ENCODE measurements around the gene STYXL1.
A peak's percentile ranks its signal among the peaks of the same experiment; 100 is the strongest.
"Not testable (repeated sequence)": the region's sequence is repeated elsewhere in the genome, so short reads cannot be mapped to it uniquely, and the experiment has no call there.

STYXL1 gene

DNA sequence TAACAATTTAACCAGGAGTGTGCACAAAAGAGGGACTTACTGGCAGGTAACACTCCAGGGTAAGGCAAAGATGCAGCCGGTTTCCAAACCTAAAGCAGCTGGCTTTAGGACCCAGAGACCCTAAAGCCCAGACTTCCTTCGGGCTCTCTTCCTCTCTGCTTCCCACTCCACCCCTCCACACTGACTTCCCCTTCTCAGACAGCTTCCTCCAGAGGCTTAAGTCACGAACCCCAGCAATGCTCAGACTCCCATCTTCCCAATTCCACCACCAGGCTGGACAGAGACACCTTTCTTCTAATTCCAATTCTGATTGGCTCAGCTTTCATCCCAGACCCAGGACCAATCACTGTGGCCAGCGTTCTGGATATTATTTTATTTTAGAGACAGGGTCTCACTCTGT, 24.8 kb downstream of the STYXL1 start:
- no peak for DNase-seq

DNA sequence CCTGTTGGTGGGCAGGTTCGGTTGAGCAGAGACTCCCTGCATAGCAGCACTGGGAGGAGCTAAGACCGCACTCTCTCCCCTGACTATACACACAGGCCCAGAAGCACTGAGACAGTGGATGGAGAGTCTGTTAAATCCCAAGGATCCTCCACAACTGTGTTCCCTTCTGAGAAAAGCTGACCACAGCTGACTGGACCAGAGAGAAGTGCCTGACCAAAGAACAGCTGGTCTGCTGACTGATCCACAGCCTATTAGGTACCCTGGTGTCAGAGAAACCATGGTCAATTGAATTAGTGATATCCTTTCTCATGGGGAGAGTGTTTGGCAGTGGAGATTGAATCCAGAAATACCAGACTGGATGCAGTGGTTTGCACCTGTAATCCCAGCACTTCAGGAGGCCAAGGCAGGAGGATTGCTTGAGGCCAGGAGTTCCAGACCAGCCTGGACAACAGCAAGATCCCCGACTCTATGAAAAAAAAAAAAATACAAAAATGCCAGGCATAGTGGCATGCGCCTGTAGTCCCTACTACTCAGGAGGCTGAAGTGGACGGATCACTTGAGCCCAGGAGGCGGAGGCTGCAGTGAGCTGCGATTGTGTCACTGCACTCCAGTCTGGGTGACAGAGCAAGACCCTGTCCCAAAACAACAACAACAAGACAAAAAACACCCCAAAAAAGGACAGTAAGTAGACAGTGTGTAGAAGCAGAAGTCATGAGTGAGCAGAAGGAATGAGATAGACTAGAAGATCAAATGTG, 25.6 kb downstream of the STYXL1 start:
- DNase-seq = no peak

DNA sequence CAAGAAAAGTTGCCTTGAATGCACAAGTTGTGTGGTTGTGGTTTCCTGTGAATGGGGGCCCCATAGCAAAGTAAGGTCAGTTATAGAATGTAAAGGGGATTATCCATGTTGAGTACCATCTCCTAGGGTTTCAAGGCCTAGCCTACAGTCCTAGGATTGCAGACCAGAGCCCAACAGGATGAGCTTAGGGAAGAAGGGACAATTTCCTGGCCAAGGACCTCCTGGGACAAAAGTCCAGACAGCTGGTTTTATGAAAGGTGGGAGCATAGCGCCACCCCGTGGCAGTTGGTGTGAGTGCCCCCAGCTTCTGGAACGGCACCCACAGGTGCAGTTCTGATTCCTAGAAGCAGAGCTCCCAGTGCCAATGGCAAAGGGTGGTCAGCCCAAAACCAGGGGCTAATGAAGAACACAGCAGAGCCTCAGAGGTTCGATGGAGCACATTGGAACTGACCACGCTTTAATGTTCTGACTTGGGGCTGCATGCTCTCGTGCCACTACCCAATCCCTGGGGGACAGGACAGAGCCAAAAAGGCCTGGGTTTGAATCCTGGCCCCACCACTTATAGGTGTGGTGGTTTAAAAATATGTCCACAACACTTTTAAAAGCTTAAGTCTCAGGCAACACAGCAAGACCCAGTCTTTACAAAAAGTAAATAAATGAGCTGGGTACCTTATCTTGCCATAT, 27.6 kb downstream of the STYXL1 start:
- peak; percentile 75 for DNase-seq

DNA sequence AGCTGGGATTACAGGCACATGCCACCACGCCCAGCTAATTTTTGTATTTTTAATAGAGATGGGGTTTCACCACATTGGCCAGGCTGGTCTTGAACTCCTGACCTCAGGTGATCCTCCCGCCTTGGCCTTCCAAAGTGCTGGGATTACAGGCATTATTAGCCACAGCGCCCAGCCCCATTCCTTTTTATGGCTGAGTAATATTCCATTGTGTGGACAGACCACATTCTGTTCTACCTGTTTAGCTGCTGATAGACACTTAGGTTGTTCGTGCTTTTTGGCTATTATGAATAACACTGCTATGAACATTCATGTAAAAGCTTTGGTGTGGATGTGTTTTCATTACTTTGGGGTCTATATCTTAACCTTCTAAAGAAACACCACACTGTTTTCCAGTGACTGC, 29.3 kb downstream of the STYXL1 start:
- not testable (repeated sequence) for DNase-seq

DNA sequence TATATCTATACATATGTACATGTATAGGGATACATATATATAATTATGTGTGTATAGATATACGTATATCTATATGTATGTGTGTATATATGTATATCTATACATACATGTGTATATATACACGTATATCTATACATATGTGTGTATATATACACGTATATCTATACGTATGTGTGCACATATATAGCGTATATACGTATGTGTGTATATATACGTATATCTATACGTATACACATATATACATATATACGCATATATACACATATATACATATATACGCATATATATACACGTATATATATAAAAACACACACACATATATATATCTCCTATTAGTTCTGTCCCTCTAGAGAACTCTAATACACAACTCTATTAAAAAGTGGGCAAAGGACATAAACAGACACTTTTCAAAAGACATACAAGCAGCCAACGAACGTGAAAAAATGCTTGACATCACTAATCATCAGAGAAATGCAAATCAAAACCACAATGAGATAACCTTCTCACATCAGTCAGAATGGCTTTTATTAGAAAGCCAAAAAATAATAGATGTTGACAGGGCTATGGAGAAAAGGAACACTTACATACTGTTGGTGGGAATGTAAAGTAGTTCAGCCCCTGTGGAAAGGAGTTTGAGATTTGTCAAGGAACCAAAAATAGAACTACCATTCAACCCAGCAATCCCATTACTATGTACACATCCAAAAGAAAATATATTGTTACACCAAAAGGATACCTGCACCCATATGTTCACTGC, 31.4 kb downstream of the STYXL1 start:
- no peak for DNase-seq

DNA sequence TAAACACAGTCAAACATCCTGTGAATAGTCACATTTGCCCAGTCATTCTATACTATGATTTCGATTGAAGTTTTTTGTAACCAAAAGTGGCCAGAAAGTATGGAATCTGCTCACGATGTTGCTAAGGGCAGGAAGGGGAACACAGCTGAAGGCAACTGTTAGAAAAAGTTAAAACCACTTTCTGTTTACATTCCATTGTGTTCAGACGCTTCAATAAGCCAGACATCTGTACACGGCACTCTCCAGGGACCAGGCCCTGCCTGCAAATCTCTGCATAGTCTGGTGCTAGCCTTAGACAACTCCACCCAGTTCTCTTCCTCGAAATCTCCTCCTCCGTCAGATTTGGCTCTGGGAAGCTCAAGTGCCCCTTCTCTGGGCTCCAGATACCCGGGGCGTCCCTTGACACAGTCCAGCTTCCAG, 36.3 kb downstream of the STYXL1 start:
- no peak for DNase-seq

DNA sequence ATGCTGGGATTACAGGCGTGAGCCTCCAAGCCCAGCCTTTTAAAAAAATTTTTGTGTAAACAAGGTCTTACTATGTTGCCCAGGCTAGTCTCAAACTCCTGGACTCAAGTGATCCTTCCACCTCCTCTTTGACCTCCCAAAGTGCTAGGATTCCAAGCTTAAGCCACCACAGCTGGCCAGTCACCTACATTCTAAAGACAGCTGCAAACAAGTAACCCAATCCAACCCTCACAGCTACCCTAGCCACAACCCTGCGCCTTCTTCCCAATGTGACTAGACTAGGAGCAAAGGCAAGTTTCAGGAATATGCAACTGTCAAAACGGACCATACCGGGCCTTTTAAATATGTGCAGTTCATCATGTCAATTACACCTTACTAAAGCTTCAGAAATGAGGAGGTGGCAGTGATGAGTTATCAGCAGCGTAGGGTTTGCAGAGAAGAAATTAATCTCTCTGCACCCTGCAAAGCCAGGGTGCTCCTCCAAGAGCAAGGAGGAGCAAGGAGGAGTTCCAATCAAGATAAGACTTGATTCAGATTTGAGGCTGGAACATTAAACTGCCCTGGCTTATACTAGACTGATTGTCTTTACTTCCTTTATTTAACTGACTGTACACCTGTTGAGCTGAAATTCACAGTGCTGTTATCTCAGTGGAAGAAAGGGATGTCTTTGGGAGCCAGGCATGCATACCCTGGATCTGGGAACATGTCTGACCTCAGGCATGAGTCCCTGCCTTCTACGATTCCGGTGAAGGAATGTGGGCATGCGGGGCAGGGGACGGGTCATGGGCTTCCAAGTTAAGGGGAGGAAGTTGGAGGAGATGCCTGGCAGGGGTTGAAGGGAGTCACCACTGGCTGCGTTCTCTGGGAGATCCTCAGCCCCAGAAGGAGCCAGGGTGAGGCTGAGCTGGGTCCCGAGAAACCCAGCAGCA, 37.9 kb downstream of the STYXL1 start:
- no peak for DNase-seq

DNA sequence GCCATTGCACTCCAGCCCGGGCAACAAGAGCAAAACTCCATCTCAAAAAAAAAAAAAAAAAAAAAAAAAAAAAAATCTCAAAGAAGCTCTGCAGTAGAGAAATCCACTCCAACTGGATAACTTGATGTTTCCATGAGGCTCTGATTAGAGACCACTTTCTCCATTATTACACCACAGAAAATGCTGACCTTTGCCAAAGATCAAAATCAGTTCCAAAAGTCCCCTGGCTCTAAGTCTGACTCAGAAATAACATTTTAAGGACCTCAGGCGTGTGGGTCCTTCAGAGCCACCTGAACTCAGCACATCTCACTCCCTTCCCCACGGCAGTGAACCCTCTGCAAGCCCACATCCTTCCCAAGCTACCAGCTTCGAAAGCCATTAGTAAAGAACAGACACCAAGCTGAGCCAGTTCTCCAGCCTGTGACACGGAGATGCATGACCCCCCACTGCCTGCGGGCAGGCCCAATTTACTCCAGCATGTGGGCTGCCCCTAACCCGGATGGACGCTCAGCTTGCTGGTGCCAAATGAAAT, 39.6 kb downstream of the STYXL1 start:
- DNase-seq = no peak

DNA sequence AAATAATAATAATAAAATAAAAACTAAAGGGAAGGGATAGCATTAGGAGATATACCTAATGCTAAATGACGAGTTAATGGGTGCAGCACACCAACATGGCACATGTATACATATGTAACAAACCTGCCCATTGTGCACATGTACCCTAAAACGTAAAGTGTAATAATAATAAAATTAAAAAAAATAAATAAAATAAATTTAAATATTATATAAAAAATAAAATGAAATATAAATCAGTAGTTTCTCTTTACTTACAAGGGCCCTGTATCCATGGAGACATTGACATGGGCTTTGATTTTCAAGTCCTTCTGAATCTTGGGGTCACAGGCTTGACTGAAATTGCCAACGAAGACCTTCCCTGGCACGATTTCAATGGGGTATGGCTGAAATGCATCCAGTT, 42.8 kb downstream of the STYXL1 start:
- DNase-seq = not testable (repeated sequence)

DNA sequence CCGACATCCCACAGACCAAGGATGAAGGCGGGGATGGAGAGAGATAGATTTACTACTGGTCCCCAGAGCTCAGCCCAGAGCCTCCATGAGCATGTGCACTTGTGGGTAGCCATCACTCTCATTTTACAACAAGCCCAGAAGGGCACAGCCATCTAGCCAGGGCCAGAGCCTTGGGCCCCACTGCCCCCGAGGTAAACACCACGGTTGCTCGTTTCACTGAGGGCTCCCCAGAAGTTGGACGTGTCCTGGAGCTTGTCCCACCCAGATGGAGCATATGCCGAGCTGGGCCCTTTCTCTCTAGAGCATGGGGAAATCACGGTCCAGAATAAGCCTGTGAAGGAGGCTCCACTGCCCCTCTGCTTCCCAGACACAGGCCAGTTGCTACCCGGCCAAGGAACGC, 44.4 kb downstream of the STYXL1 start:
- no peak for DNase-seq

DNA sequence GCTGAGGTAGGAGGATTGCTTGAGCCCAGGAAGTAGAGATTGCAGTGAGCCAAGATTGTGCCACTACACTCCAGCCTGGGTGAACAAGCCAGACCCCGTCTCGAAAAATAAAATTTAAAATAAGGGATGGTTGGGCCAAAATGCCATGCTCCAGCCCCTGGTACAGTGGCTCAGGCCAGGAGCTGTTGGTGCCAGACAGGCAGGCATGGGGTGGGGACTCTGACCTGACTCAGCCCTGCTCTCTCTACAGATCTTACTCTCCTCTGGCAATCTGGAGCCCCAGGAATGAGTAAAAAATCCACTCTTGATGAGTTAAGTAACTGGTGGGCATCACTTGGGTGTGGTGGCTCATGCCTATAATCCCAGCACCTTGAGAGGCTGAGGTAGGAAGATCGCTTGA, 45.0 kb downstream of the STYXL1 start:
- DNase-seq = no peak

DNA sequence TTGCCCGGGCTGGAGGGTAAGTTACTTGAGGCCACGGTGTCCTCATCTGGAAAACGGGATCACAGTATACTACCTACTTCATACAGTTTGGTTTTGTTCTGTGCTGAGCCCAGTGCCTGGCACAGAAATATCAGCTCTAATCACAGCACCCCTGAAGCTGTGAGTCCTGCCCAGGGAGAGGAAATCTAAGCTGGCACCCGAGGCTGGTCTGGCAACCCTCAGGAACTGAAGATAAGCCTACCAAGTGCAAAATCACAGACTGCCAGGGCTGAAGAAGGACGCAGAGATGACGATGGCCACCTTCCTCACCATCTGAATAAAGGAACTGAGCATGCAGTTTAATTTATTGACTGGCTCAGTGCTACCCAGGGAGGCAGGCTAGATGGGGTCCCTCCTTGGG, 45.7 kb downstream of the STYXL1 start:
- no peak for DNase-seq

DNA sequence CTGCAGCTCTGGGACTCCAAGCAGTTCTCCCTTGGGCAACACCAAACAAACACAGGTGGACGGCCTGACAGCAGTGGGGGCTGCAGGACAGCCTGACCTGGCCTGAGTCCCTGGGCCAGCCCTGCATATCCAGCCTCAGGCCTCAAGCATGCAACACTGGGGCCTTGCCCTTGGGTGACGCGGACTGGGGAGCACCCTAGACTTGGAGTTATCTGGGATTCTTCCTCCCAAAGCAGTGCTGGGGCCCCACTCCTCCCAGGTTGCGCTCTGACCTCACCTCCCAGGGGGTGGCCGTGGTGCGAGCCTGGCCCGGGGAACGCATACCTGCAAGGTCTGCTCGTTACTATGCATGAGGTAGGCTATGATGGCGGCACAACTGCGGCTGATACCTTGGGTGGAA, 47.2 kb downstream of the STYXL1 start:
- no peak for DNase-seq

DNA sequence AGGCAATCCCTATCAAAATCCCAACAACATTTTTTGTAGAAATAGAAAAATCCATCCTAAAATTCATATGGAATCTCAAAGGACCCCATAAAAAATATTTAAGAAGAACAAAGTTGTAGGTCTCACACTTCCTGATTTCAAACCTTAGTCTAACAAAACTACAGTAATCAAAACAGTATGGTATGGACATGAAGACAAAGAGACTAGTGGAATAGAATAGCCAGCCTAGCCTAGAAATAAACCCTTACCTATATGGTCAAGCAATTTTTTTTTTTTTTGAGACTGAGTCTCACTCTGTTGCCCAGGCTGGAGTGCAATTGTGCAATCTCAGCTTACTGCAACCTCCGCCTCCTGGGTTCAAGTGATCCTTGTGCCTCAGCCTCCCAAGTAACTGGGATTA, 49.8 kb downstream of the STYXL1 start:
- DNase-seq = no peak

DNA sequence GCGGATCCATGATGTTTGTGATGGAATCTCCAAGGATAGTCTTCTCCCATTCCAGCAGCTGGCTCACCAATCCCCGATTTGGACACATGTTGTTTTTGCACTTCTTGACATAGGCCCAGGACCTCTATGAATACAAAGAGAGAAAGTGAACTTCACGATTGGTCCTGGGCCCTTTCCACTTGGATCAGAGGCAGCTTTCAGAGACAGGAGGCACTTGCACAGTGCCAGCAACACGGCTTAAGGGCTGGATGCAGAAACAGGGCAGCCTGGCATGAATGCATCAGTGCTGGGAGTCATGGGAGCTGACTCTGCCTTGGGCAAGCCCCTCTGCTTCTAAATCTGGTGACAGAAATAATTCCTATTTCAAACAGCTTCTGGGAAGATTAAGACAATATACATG, 51.3 kb downstream of the STYXL1 start:
- DNase-seq = no peak

DNA sequence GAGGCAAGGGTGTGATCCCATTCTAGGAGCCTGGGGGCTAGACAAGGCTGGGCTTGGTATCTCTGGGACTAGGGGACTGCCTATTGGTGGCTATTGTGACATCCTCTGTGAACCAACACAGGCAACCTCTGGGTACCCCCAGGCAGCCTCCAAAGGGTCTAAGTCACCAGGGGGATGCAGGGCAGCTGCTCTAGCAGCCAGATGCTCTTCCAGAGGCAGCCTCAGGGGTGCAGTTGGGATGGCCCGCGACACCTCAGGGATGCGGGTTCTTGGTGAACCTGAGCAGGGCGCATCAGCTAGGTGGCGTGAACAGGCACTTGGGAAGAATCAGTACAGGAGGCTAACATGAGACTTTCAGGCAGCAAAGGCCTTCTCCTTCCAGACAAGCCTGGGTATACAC, 51.8 kb downstream of the STYXL1 start:
- no peak for DNase-seq

DNA sequence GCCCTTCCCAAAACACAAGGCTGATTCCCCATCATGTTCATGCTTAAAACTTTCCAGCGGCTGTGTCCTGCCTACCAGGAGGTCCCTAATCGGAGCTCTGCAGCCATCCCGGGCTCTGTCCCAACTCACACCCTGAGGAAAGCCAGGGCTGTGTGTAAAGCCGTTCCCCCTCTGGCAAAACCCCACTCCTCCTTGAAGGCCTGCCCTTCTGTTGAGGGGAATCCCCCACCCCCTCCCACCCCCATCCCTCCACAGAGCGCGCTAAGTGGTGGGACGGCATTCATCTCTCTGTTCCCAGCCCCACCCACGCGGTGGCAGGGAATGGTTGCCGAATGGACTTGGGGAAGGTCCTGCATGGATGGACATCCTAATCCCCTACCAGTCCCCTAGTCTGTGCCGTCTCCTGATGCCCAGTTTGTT, 52.7 kb downstream of the STYXL1 start:
- DNase-seq = no peak

DNA sequence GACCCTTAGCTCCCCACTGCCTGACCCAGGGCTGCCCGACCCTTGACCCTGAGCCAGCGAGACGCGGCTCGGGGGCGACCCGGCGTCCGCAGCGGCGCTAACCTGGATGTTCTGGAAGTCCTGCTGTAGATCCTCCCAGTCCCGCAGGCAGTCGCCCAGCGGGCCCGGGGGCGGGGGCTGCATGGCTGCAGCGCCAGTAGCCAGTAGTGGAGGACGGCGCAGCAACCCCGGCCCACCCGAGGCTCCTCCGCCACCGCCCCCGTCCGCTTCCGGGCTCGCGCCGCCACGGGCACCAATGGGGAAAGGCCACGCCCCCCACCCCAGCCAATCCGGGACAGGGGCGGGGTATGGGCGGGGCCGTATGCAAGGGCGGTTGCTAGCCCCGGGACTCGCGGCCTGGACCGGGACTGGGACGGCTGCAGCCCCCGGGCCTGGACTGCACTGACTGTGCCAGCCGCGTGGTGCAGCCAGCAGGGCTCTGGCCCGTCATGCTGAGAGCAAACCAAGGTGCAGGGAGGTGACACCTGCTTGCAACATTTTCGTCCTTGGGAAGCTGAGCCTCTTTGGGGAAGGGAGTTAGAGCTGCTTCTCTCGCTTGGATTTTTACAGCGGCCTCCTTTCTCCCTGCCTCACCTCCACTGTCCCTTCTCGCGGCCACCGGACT, 53.3 kb downstream of the STYXL1 start, which contains the start of gene TMEM120A:
Gene TMEM120A, minus strand, starts transcription at position 208 of the 664 bp plus-strand sequence. Its CDS starts 25 bp downstream, at position 183.
- peak; percentile 98 for DNase-seq

DNA sequence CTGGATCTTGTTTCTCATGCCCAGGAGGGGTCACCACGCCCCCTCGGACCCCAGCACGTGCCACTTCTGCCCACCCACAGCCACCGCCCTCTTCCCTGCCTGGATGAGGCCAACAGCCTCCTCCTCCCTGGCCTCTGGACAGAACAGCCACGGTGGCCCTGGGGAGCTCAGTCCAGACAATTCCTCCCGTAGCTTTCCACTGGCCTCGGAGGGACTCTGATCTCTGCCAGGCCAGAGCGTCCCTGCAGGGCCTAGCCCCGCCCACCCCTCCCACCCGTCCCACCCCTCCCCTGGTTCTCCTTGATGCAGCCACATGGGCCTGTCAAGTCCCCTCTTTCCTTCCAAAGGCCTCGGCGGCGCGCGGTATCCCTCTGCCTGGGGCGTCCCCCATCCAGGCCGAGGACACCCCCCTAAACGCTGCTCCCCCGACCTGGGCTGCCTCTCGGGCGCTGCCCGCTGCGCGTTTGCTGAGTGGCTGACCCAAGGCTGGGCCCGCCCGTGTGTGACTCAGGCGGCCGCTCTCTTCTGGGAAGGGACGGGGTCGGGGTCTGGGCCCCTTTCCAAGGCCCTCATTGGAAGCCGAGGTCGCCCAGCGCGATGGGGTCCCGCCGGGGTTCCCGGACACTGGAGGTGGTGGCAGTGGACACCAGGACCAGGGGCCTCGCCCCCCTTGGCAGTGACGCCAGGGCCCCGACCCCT, 54.0 kb downstream of the STYXL1 start:
- peak; percentile 51 for DNase-seq

DNA sequence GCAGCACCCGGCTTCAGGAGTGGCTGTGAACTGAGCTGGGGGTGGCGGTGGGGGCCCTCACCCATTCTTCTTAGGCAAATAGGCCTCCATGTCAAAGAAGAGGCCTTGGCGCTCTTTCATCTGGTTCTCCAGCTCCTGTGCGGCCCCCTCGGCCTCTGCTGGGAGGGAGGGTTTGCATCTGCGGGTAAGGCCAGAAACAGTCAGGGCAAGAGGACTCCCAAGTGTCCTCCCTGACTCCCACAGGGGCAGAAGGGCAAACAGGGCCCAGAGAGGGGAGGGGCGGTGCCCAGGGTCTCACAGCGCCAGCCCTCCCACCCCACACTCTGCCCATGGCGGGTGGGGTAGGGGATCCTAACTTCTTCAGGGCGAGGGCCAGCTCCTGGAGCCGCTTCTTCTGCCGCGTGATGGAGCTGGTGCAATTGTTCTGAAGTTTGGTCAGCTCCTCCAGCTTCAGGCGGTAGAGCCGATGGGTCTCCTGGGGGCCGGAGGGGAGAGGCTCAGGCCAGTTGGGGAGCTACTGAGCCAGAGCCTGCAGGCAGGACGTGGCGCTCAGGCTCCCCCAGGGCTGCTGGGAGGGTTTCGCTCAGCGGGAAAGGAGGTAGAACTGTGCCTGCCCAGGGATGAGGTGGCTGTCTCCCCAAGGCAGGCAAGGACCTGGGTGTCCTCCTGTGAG, 55.6 kb downstream of the STYXL1 start:
- no peak for DNase-seq

Data from RPMI8226 (cell line).